Parathyroid adenoma (tissue), 2 donors: ENCODE measurements around the gene HOXB7.

Experiments used
- H2AFZ ChIP-seq: fragments of 300-600 bp; sonication (generic); one replicate; pipeline ENCODE4 v1.7.0; 2017; ENCODE audit warnings: antibody characterized with exemption, mild to moderate bottlenecking
- H3K27ac ChIP-seq: fragments of 300-600 bp; sonication (generic); one replicate; pipeline ENCODE4 v1.7.0; 2017
- H3K27me3 ChIP-seq: fragments of 300-600 bp; sonication (generic); one replicate; pipeline ENCODE4 v1.7.0; 2017; ENCODE audit warnings: low read length; ENCODE audit not compliant: control insufficient read depth, insufficient read depth
- H3K36me3 ChIP-seq: fragments of 300-600 bp; sonication (generic); one replicate; pipeline ENCODE4 v1.7.0; 2017; ENCODE audit warnings: low read length; ENCODE audit not compliant: control insufficient read depth, insufficient read depth
- H3K4me1 ChIP-seq: fragments of 300-600 bp; sonication (generic); one replicate; pipeline ENCODE4 v1.7.0; 2017; ENCODE audit warnings: control low read depth
- H3K4me2 ChIP-seq: fragments of 300-600 bp; sonication (generic); one replicate; pipeline ENCODE4 v1.7.0; 2017; ENCODE audit warnings: low read length
- H3K4me3 ChIP-seq: fragments of 300-600 bp; sonication (generic); one replicate; pipeline ENCODE4 v1.7.0; 2017; ENCODE audit warnings: low read depth, low read length
- H3K79me2 ChIP-seq: fragments of 300-600 bp; sonication (generic); one replicate; pipeline ENCODE4 v1.7.0; 2017; ENCODE audit warnings: control low read depth
- H3K9ac ChIP-seq: fragments of 300-600 bp; sonication (generic); one replicate; pipeline ENCODE4 v1.7.0; 2017; ENCODE audit warnings: mild to moderate bottlenecking
- H3K9me3 ChIP-seq: fragments of 300-600 bp; sonication (generic); one replicate; pipeline ENCODE4 v1.7.0; 2017; ENCODE audit warnings: low read length; ENCODE audit not compliant: control insufficient read depth
- TF ChIP-seq, protein P1 (sequence below): fragments of 300-600 bp; sonication (generic); IDR thresholded peaks from one replicate; pipeline ENCODE4 v1.7.0; 2017; ENCODE audit warnings: antibody characterized with exemption, mild to moderate bottlenecking
- donor health status: primary hyperparathyroidism.

The HOXB7 gene

DNA sequence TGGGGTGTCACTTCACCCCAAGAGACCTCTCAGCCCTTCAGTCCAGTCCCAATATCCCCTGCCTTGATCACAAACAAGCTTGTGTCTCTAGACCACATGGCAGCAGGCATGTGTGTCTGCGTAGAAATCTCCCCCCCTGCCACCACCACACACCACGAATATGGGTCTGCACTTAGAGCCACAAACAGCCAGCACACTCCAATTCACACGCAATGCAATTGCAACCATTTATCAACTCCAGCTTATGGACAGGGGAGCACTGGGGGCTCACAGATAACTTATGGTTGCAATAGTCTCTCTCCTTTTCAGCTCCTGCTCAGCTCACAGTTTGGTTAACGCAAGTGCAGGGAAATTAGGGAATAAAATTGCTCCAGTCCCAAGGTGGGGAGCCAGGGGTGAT lies 12.8 kb upstream of the HOXB7 start:
- H3K9ac ChIP-seq: no peak overlapping the region
- no peaks in the 10 kb centered on the region for H3K36me3 ChIP-seq
- H3K4me3 ChIP-seq: no peak overlapping the region
- no peak overlapping the region for H3K27ac ChIP-seq
- no peak overlapping the region for H2AFZ ChIP-seq
- peaks cover 6% of the 10 kb centered on the region for H3K4me1 ChIP-seq
- H3K9me3 ChIP-seq: no peaks in the 10 kb centered on the region
- peaks cover 43% of the 10 kb centered on the region for H3K27me3 ChIP-seq
- TF ChIP-seq, protein P1, sequence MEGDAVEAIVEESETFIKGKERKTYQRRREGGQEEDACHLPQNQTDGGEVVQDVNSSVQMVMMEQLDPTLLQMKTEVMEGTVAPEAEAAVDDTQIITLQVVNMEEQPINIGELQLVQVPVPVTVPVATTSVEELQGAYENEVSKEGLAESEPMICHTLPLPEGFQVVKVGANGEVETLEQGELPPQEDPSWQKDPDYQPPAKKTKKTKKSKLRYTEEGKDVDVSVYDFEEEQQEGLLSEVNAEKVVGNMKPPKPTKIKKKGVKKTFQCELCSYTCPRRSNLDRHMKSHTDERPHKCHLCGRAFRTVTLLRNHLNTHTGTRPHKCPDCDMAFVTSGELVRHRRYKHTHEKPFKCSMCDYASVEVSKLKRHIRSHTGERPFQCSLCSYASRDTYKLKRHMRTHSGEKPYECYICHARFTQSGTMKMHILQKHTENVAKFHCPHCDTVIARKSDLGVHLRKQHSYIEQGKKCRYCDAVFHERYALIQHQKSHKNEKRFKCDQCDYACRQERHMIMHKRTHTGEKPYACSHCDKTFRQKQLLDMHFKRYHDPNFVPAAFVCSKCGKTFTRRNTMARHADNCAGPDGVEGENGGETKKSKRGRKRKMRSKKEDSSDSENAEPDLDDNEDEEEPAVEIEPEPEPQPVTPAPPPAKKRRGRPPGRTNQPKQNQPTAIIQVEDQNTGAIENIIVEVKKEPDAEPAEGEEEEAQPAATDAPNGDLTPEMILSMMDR: no peak
- no peaks in the 10 kb centered on the region for H3K79me2 ChIP-seq
- H3K4me2 ChIP-seq: no peak overlapping the region

DNA sequence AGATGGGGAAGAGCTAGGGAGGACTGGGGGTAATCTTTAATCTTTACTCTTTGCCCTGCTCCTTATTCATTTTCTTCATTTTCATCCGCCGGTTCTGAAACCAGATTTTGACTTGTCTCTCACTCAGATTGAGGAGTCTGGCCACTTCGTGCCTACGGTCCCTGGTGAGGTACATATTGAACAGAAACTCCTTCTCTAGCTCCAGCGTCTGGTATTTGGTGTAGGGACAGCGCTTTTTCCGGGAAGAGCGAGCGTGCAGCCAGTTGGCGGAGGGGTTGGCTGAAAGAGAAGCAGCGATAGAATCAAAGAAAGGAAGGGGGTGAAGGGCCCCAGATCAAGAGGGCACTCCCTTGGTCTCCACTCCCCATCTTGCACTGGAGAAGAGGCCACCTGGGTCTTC lies 12.0 kb upstream of the HOXB7 start:
- no peak overlapping the region for H3K4me3 ChIP-seq
- H3K4me1 ChIP-seq: peaks cover 6% of the 10 kb centered on the region
- no peak overlapping the region for H2AFZ ChIP-seq
- no peak overlapping the region for H3K4me2 ChIP-seq
- no peaks in the 10 kb centered on the region for H3K79me2 ChIP-seq
- TF ChIP-seq, protein P1: no peak
- H3K27me3 ChIP-seq: peaks cover 36% of the 10 kb centered on the region
- no peak overlapping the region for H3K27ac ChIP-seq
- no peaks in the 10 kb centered on the region for H3K9me3 ChIP-seq
- H3K36me3 ChIP-seq: no peaks in the 10 kb centered on the region
- no peak overlapping the region for H3K9ac ChIP-seq

DNA sequence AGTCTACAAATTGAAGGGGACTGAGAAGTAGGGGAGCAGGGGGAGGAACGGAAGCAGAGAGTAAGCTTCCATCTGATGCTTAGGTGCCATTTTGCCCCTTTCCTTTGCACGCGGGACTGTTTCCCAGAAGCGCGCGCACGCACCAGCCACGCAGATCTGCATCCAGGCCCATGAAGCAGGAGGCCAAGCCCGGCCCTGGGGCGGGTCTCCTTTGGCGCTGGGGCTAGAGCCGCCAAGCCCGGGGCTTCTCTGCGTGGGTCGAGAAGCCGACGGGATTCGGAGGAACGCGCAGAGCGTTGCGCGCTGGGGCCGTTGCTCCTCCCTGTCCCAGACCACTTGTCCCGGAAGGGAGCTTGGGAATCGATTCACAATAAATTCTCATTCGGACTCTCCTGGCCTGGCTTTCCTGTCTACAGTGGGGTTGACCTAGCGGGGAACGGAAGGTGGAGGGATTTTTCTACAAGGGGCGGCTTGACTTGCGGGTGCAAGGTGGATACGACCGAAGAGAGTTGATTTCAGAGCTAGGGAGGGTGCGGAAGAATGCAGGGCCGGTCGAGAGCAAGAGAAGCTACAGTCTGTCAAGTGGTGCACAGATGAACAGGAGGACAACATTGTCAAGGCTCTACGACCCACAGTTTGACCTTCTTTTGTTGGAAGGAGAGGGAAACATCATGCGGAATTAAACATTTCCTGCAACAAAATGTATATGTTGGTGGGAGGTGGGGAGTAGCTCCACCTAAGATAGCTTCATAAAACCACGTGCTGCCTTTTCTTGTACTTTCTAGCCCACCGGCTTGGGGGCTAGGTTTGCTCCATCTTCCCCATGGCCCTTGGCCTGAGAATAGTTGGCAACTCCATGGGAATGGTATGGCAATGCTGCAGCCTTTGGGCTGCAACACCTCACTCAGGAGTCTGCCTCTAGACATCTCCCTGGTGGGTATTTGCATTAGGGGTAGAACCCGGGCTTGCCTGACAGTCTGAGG lies 10.9 kb upstream of the HOXB7 start:
- H3K9ac ChIP-seq: no peak overlapping the region
- no peaks in the 10 kb centered on the region for H3K9me3 ChIP-seq
- no peak overlapping the region for H3K4me2 ChIP-seq
- H3K27me3 ChIP-seq: peaks cover 29% of the 10 kb centered on the region
- no peak overlapping the region for H2AFZ ChIP-seq
- H3K4me1 ChIP-seq: peaks cover 5% of the 10 kb centered on the region
- no peaks in the 10 kb centered on the region for H3K36me3 ChIP-seq
- H3K27ac ChIP-seq: no peak overlapping the region
- no peaks in the 10 kb centered on the region for H3K79me2 ChIP-seq
- no peak overlapping the region for H3K4me3 ChIP-seq
- TF ChIP-seq, protein P1: no peak

DNA sequence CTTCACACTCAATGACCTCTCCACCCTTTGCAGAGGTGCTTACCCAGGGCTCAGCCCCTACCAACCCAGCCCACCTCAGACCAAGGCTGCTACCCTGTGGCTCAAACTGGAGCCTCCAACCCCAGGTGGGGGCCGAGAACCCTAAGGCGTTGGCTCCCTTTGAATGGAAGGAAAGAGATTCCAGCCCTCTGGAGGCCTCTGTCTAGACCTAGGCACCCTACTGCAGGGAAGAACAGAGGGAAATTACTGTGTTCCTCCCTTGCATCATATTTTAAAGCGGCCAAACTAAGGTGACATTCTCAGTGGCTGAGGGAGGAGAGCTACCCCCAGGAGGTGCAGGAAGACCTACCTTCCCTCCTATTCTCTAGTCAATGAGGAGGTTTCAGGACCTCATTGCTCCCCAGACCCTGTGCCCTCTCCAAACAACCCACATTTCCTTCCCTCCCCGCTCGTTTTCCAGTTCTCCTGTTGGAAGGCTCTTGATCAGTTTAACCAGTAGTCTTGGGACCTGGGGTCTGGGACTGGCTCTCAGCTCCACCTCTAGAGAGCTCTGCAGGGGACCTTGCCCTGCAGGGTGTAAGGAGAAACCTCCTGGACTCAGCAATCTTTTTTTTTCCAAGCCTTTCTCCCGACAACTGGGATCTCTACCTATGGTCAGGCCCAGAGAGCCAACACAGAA lies 9.8 kb upstream of the HOXB7 start:
- Histone ChIP-seq H3K4me2 (no peak overlapping the region), H3K4me1 (peaks cover 1% of the 10 kb centered on the region)

More for the DNA sequence above, 9.8 kb upstream of the HOXB7 start:
- no peak overlapping the region for H3K27ac ChIP-seq
- no peaks in the 10 kb centered on the region for H3K79me2 ChIP-seq
- H3K27me3 ChIP-seq: peaks cover 34% of the 10 kb centered on the region
- H3K4me3 ChIP-seq: no peak overlapping the region
- no peak overlapping the region for H2AFZ ChIP-seq
- H3K9me3 ChIP-seq: no peaks in the 10 kb centered on the region
- no peak overlapping the region for H3K9ac ChIP-seq
- TF ChIP-seq, protein P1: no peak
- H3K36me3 ChIP-seq: no peaks in the 10 kb centered on the region
